Esophagus muscularis mucosa (tissue), 4 donors: ENCODE results near the gene PCDHGA5. TPM values are rescaled to one million over a fixed set of nuclear protein-coding genes. Genes with fewer than 3 reads are reported as not detected.
"Not testable (repeated sequence)": the region's sequence is repeated elsewhere in the genome, so short reads cannot be mapped to it uniquely, and the experiment has no call there.

Experiments used
- DNase-seq: peaks from one replicate; pipeline ENCODE4 v3.0.0-alpha.2; 2017; ENCODE audit errors: extremely low spot score
- H3K27ac ChIP-seq, 4 donors: fragments of 200-600 bp; sonication (generic); replicated peaks in 1 of 4; 1 replicate in 3 of 4; 2 replicates in 1 of 4; pipeline ENCODE4 v1.5.1; 2016 to 2019; ENCODE audit warnings: mild to moderate bottlenecking in 1 of 4
- H3K27me3 ChIP-seq, 4 donors: fragments of 200-600 bp; sonication (generic); one replicate each; pipeline versions ENCODE4 v1.5.1 to v1.6.0; 2016 to 2019
- H3K36me3 ChIP-seq, 4 donors: fragments of 200-600 bp; sonication (generic); one replicate each; pipeline ENCODE4 v1.5.1; 2016 to 2019
- H3K4me1 ChIP-seq, 4 donors: fragments of 200-600 bp; sonication (generic); one replicate each; pipeline ENCODE4 v1.5.1; 2016 to 2019
- H3K4me3 ChIP-seq, 4 donors: fragments of 200-600 bp; sonication (generic); 1 replicate in 2 of 4; 2 replicates in 2 of 4; pipeline ENCODE4 v1.5.1; 2016 to 2019; ENCODE audit warnings: mild to moderate bottlenecking in 4 of 4, moderate library complexity in 1 of 4
- H3K9me3 ChIP-seq, 4 donors: fragments of 200-600 bp; sonication (generic); 1 replicate in 3 of 4; 2 replicates in 1 of 4; pipeline ENCODE4 v1.5.1; 2016 to 2019
- EP300 ChIP-seq: sonication (generic); formaldehyde crosslinking; IDR thresholded peaks from one replicate; pipeline ENCODE4 v1.6.1; 2017; ENCODE audit warnings: antibody characterized with exemption
- POLR2A ChIP-seq: fragments of 450-650 bp; IDR thresholded peaks from one replicate; pipeline ENCODE4 v1.6.1; 2017; ENCODE audit warnings: antibody characterized with exemption, moderate library complexity, mild to moderate bottlenecking, low read depth
- POLR2AphosphoS5 ChIP-seq, 2 donors: sonication (generic); formaldehyde crosslinking; IDR thresholded peaks; one replicate each; pipeline ENCODE4 v1.6.1; 2017; ENCODE audit warnings: antibody characterized with exemption in 2 of 2
- WGBS: methylation state at CpG from one replicate; pipeline ENCODE4 v1.1.5; 2018; 5-methylcytosine and 5-hydroxymethylcytosine counted together
- intact Hi-C: fragments of 100-400 bp; cut with DNase I; formaldehyde crosslinking; loops from one replicate; pipeline ENCODE4 v1.15.1; 2023
- total RNA-seq, 4 donors: library from RNA; depleted of rRNA; stranded (reverse); fragments of >200 nt; gene quantifications; one replicate each; pipeline versions ENCODE4 v1.1.0 to v1.2.1, GENCODE V29; 2016
- TF ChIP-seq, protein P1 (sequence below), 3 experiments: fragments of 200-600 bp in 2 of 3; fragments of 450-650 bp in 1 of 3; sonication (generic) in 2 of 3; IDR thresholded peaks; one replicate each; pipeline ENCODE4 v1.5.1; 2017 to 2019; ENCODE audit warnings: antibody characterized with exemption in 3 of 3, mild to moderate bottlenecking in 2 of 3, moderate library complexity in 1 of 3

The PCDHGA5 gene
- total RNA-seq, 4 donors from 2014 or later = 2.6 to 5.4 (median 4.7) TPM

GRCh38 chr5:141403387-141403786 is 39.4 kb downstream of the PCDHGA5 start:
- Histone ChIP-seq H3K36me3 (peaks cover 0 to 6% (median 0%) of the 10 kb centered on the region in 4 donors), H3K27ac (no peak overlapping the region), H3K4me1 (no peaks in the 10 kb centered on the region), H3K27me3 (peaks cover 0 to 9% (median 0%) of the 10 kb centered on the region in 4 donors), H3K4me3 (peak overlapping the region in 3 of 4 donors; percentile 36 to 46 (median 39)), H3K9me3 (peaks cover 21 to 99% (median 95%) of the 10 kb centered on the region in 4 donors)
- WGBS = 24% methylated on average over 18 of the region's 22 CpGs
- DNase-seq = no peak
- intact Hi-C loops = no loop called here
- TF ChIP-seq POLR2AphosphoS5 (IDR thresholded peaks at IDR 0.05) = no peak
- no peak for TF ChIP-seq EP300
- TF ChIP-seq POLR2A = no peak
- TF ChIP-seq, protein P1, sequence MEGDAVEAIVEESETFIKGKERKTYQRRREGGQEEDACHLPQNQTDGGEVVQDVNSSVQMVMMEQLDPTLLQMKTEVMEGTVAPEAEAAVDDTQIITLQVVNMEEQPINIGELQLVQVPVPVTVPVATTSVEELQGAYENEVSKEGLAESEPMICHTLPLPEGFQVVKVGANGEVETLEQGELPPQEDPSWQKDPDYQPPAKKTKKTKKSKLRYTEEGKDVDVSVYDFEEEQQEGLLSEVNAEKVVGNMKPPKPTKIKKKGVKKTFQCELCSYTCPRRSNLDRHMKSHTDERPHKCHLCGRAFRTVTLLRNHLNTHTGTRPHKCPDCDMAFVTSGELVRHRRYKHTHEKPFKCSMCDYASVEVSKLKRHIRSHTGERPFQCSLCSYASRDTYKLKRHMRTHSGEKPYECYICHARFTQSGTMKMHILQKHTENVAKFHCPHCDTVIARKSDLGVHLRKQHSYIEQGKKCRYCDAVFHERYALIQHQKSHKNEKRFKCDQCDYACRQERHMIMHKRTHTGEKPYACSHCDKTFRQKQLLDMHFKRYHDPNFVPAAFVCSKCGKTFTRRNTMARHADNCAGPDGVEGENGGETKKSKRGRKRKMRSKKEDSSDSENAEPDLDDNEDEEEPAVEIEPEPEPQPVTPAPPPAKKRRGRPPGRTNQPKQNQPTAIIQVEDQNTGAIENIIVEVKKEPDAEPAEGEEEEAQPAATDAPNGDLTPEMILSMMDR (IDR thresholded peaks at IDR 0.05) = no peak

GRCh38 chr5:141407790-141408505 is 44.0 kb downstream of the PCDHGA5 start, which contains the start of gene PCDHGB6:
Gene PCDHGB6, plus strand, starts transcription at chr5:141408021. Its CDS starts 182 bp downstream, at chr5:141408203.
- H3K4me3 ChIP-seq = peak within 1 kb of the TSS; percentile 33 to 49 (median 36)
- DNase-seq = not testable (repeated sequence)

GRCh38 chr5:141409598-141410306 is 45.8 kb downstream of the PCDHGA5 start:
- Histone ChIP-seq H3K27ac (no peak overlapping the region), H3K36me3 (peaks cover 0 to 6% (median 2%) of the 10 kb centered on the region in 4 donors), H3K4me3 (peak overlapping the region in 1 of 4 donors; percentile 10), H3K27me3 (no peaks in the 10 kb centered on the region), H3K4me1 (peaks cover 0 to under 1% (median 0%) of the 10 kb centered on the region in 4 donors), H3K9me3 (peaks cover 11 to 98% (median 96%) of the 10 kb centered on the region in 4 donors)
- intact Hi-C loops = loop anchor here (10.0 kb wide), 1 partner anchor 115 kb away; no protein-coding TSS in a partner anchor
- WGBS = 6% methylated on average over 2 of the region's 64 CpGs
- DNase-seq = no peak
- no peak for TF ChIP-seq POLR2AphosphoS5 (IDR thresholded peaks at IDR 0.05)
- TF ChIP-seq, protein P1 (IDR thresholded peaks at IDR 0.05) = no peak
- TF ChIP-seq EP300 = no peak
- no peak for TF ChIP-seq POLR2A

More at GRCh38 chr5:141407790-141408505, 44.0 kb downstream of the PCDHGA5 start, which contains the start of gene PCDHGB6:
- H3K27ac ChIP-seq, H3K4me1 ChIP-seq, intact Hi-C loops, H3K27me3 ChIP-seq, H3K36me3 ChIP-seq: not testable (repeated sequence)
- WGBS = 11% methylated on average over 25 of the region's 51 CpGs
- H3K9me3 ChIP-seq = peaks cover 19 to 98% (median 96%) of the 10 kb centered on the region in 4 donors
- TF ChIP-seq, protein P1 (IDR thresholded peaks at IDR 0.05) = peak; percentile 18 to 49 (median 23)

- H3K9me3 ChIP-seq = peaks cover 11 to 96% (median 94%) of the 10 kb centered on the region in 4 donors
- no peaks in the 10 kb centered on the region for H3K27me3 ChIP-seq
- 57% methylated on average over 3 of the region's 3 CpGs for WGBS
- no peak overlapping the region for H3K27ac ChIP-seq
- intact Hi-C loops = loop anchor here (10.0 kb wide), 1 partner anchor 113 kb away; no protein-coding TSS in a partner anchor
- TF ChIP-seq POLR2A = no peak
- no peak for TF ChIP-seq POLR2AphosphoS5 (IDR thresholded peaks at IDR 0.05)
- TF ChIP-seq, protein P1 (IDR thresholded peaks at IDR 0.05) = no peak
- TF ChIP-seq EP300 = no peak
- no peak overlapping the region for H3K4me3 ChIP-seq
- H3K4me1 ChIP-seq = peaks cover 0 to 7% (median 0%) of the 10 kb centered on the region in 4 donors
- peaks cover 0 to 6% (median 2%) of the 10 kb centered on the region in 4 donors for H3K36me3 ChIP-seq
- no peak for DNase-seq
Observed at GRCh38 chr5:141411575-141411974, 47.6 kb downstream of the PCDHGA5 start.
